Astrocyte (in vitro differentiated cells and primary cell): ENCODE data around the gene HRC. TPM values are rescaled to one million over a fixed set of nuclear protein-coding genes. Genes with fewer than 3 reads are reported as not detected.

Experiments
- DNase-seq: peaks from one replicate; pipeline ENCODE4 v3.0.0-alpha.2; 2010; ENCODE audit warnings: low read depth
- FAIRE-seq: peaks from 2 replicates; lab custom pipeline; 2011; peaks lifted over from hg19 to GRCh38; lab: Jason Lieb, UNC
- H2AFZ ChIP-seq: 2 replicates; pipeline ENCODE4 v1.6.0; 2012; ENCODE audit warnings: low read depth, low read length, inconsistent platforms
- H3K27ac ChIP-seq: 2 replicates; pipeline ENCODE4 v1.5.1; 2011; ENCODE audit warnings: low read depth, low read length, inconsistent platforms
- H3K27me3 ChIP-seq: 2 replicates; pipeline ENCODE4 v1.6.0; 2011; ENCODE audit warnings: low read length, inconsistent platforms; ENCODE audit not compliant: insufficient read depth
- H3K36me3 ChIP-seq: 2 replicates; pipeline ENCODE4 v1.5.1; 2011; ENCODE audit warnings: low read length, inconsistent platforms; ENCODE audit not compliant: insufficient read depth
- H3K4me1 ChIP-seq: 2 replicates; pipeline ENCODE4 v1.5.1; 2011; ENCODE audit warnings: low read length, inconsistent platforms; ENCODE audit not compliant: insufficient read depth
- H3K4me2 ChIP-seq: 2 replicates; pipeline ENCODE4 v1.6.0; 2012; ENCODE audit warnings: low read length, inconsistent platforms
- H3K4me3 ChIP-seq: 2 replicates; pipeline ENCODE4 v1.5.1; 2011; ENCODE audit warnings: low read depth, mild to moderate bottlenecking, low read length, inconsistent platforms; ENCODE audit not compliant: insufficient read depth
- H3K79me2 ChIP-seq: 2 replicates; pipeline ENCODE4 v1.6.0; 2012; ENCODE audit warnings: mild to moderate bottlenecking, low read length, inconsistent platforms; ENCODE audit not compliant: insufficient read depth
- H3K9ac ChIP-seq: 2 replicates; pipeline ENCODE4 v1.6.0; 2012; ENCODE audit warnings: mild to moderate bottlenecking, low read length, inconsistent platforms
- H3K9me3 ChIP-seq: 2 replicates; pipeline ENCODE4 v1.5.1; 2012; ENCODE audit warnings: low read depth, mild to moderate bottlenecking, low read length, inconsistent platforms; ENCODE audit not compliant: insufficient read depth
- H4K20me1 ChIP-seq: 2 replicates; pipeline ENCODE4 v1.6.0; 2012; ENCODE audit warnings: low read length, inconsistent platforms; ENCODE audit not compliant: insufficient read depth
- H3K27ac Mint-ChIP-seq: one replicate; pipeline ENCODE4 v1.8.0; 2021; ENCODE audit warnings: mild to moderate bottlenecking, mixed read lengths; ENCODE audit not compliant: unreplicated experiment
- H3K27me3 Mint-ChIP-seq: one replicate; pipeline ENCODE4 v1.8.0; 2021; ENCODE audit warnings: low read depth, mixed read lengths; ENCODE audit not compliant: unreplicated experiment
- H3K36me3 Mint-ChIP-seq: one replicate; pipeline ENCODE4 v1.8.0; 2021; ENCODE audit warnings: low read depth, mixed read lengths; ENCODE audit not compliant: unreplicated experiment
- H3K4me1 Mint-ChIP-seq: one replicate; pipeline ENCODE4 v1.8.0; 2021; ENCODE audit warnings: low read depth, mixed read lengths; ENCODE audit not compliant: unreplicated experiment
- H3K4me3 Mint-ChIP-seq: one replicate; pipeline ENCODE4 v1.8.0; 2021; ENCODE audit warnings: mild to moderate bottlenecking, moderate library complexity, mixed read lengths; ENCODE audit not compliant: unreplicated experiment
- H3K9me3 Mint-ChIP-seq: one replicate; pipeline ENCODE4 v1.8.0; 2021; ENCODE audit warnings: mild to moderate bottlenecking, mixed read lengths; ENCODE audit not compliant: unreplicated experiment
- CTCF ChIP-seq: IDR thresholded peaks from 2 replicates; pipeline ENCODE4 v1.5.1; 2011; ENCODE audit warnings: low read depth, mild to moderate bottlenecking, inconsistent platforms, low read length, moderate library complexity; ENCODE audit not compliant: insufficient read depth
- EZH2 ChIP-seq: IDR thresholded peaks from 2 replicates; pipeline ENCODE4 v1.6.1; 2012; ENCODE audit warnings: mild to moderate bottlenecking, low read length, inconsistent platforms; ENCODE audit not compliant: insufficient read depth
- total RNA-seq: library from RNA; stranded (reverse); gene quantifications from 2 replicates; pipeline ENCODE4 v1.2.1, GENCODE V29; 2021

HRC gene
- total RNA-seq, 1 donor from 2014 or later = not detected

GRCh38 chr19:49180659-49181058 is 25.5 kb upstream of the HRC start:
- H3K9me3 ChIP-seq = no peaks in the 10 kb centered on the region
- no peaks in the 10 kb centered on the region for H3K36me3 ChIP-seq
- no peak overlapping the region for H3K4me3 Mint-ChIP-seq
- no peak overlapping the region for H3K4me3 ChIP-seq
- no peaks in the 10 kb centered on the region for H3K27me3 Mint-ChIP-seq
- no peaks in the 10 kb centered on the region for H3K79me2 ChIP-seq
- no peak overlapping the region for H3K27ac ChIP-seq
- H3K4me2 ChIP-seq = no peak overlapping the region
- no peak overlapping the region for H3K27ac Mint-ChIP-seq
- no peaks in the 10 kb centered on the region for H3K4me1 Mint-ChIP-seq
- H3K9me3 Mint-ChIP-seq = peaks cover 15% of the 10 kb centered on the region
- H4K20me1 ChIP-seq = no peaks in the 10 kb centered on the region
- H3K4me1 ChIP-seq = peaks cover 4% of the 10 kb centered on the region
- H3K36me3 Mint-ChIP-seq = peaks cover 46% of the 10 kb centered on the region
- TF ChIP-seq CTCF (no peak), EZH2 (no peak)
- H3K9ac ChIP-seq = no peak overlapping the region
- FAIRE-seq (no peak), DNase-seq (no peak)
- no peaks in the 10 kb centered on the region for H3K27me3 ChIP-seq
- H2AFZ ChIP-seq = no peak overlapping the region

- H3K27me3 ChIP-seq = no peaks in the 10 kb centered on the region
- Mint-ChIP-seq H3K36me3 (peaks cover 10% of the 10 kb centered on the region), H3K9me3 (no peaks in the 10 kb centered on the region), H3K4me3 (no peak overlapping the region), H3K27me3 (no peaks in the 10 kb centered on the region), H3K4me1 (no peaks in the 10 kb centered on the region), H3K27ac (no peak overlapping the region)
- FAIRE-seq (no peak), DNase-seq (no peak)
- TF ChIP-seq CTCF (no peak), EZH2 (no peak)
- H3K4me1 ChIP-seq = peaks cover 4% of the 10 kb centered on the region
- no peaks in the 10 kb centered on the region for H3K79me2 ChIP-seq
- H3K36me3 ChIP-seq = peaks cover 9% of the 10 kb centered on the region
- no peaks in the 10 kb centered on the region for H3K9me3 ChIP-seq
- H3K9ac ChIP-seq = no peak overlapping the region
- no peak overlapping the region for H3K4me2 ChIP-seq
- H3K27ac ChIP-seq = no peak overlapping the region
- no peak overlapping the region for H2AFZ ChIP-seq
- H4K20me1 ChIP-seq = no peaks in the 10 kb centered on the region
- no peak overlapping the region for H3K4me3 ChIP-seq
Measured at GRCh38 chr19:49173198-49173597, 18.0 kb upstream of the HRC start.

- peaks cover 4% of the 10 kb centered on the region for H3K27me3 ChIP-seq
- H3K4me3 ChIP-seq = no peak overlapping the region
- H3K27ac ChIP-seq = no peak overlapping the region
- peaks cover 11% of the 10 kb centered on the region for H3K36me3 Mint-ChIP-seq
- H3K36me3 ChIP-seq = peaks cover 7% of the 10 kb centered on the region
- no peaks in the 10 kb centered on the region for H3K27me3 Mint-ChIP-seq
- no peak overlapping the region for H2AFZ ChIP-seq
- no peak overlapping the region for H3K9ac ChIP-seq
- TF ChIP-seq CTCF (no peak), EZH2 (no peak)
- peaks cover 11% of the 10 kb centered on the region for H3K4me1 ChIP-seq
- no peaks in the 10 kb centered on the region for H3K4me1 Mint-ChIP-seq
- FAIRE-seq (no peak), DNase-seq (no peak)
- H3K27ac Mint-ChIP-seq = no peak overlapping the region
- no peak overlapping the region for H3K4me2 ChIP-seq
- H3K79me2 ChIP-seq = no peaks in the 10 kb centered on the region
- H3K4me3 Mint-ChIP-seq = no peak overlapping the region
- peaks cover 15% of the 10 kb centered on the region for H4K20me1 ChIP-seq
- no peaks in the 10 kb centered on the region for H3K9me3 ChIP-seq
- H3K9me3 Mint-ChIP-seq = no peaks in the 10 kb centered on the region
Measured at GRCh38 chr19:49168421-49168820, 13.2 kb upstream of the HRC start.
